ENCODE data around the gene NFIX.
A peak's percentile ranks its signal among the peaks of the same experiment; 100 is the strongest.

Gene NFIX

GRCh38 chr19:13022111-13022858, 27.0 kb downstream of the NFIX start:
- DNase-seq (ENCODE audit: low spot score): no peak

GRCh38 chr19:13022859-13023636, 27.8 kb downstream of the NFIX start:
- peak; percentile 97 for DNase-seq (ENCODE audit: low spot score)

GRCh38 chr19:13023656-13024055, 28.4 kb downstream of the NFIX start:
- DNase-seq (ENCODE audit: low spot score): no peak

- DNase-seq (ENCODE audit: low spot score): peak; percentile 54
These were observed 29.1 kb downstream of the NFIX start for GRCh38 chr19:13024126-13024950.

GRCh38 chr19:13024951-13025697, 29.8 kb downstream of the NFIX start:
- no peak for DNase-seq (ENCODE audit: low spot score)

GRCh38 chr19:13025819-13026456, 30.7 kb downstream of the NFIX start:
- peak; percentile 73 for DNase-seq (ENCODE audit: low spot score)

- peak; percentile 69 for DNase-seq (ENCODE audit: low spot score)
These were observed 31.4 kb downstream of the NFIX start for GRCh38 chr19:13026462-13027370.

- no peak for DNase-seq (ENCODE audit: low spot score)
These were observed 32.3 kb downstream of the NFIX start for GRCh38 chr19:13027557-13027956.

- DNase-seq (ENCODE audit: low spot score): no peak
These were observed 32.8 kb downstream of the NFIX start for GRCh38 chr19:13028027-13028426.

- DNase-seq (ENCODE audit: low spot score): no peak
These were observed 34.1 kb downstream of the NFIX start for GRCh38 chr19:13029301-13029880.

- DNase-seq (ENCODE audit: low spot score): peak; percentile 88
These were observed 34.6 kb downstream of the NFIX start for GRCh38 chr19:13029893-13030292.

GRCh38 chr19:13031917-13032623, 36.8 kb downstream of the NFIX start:
- peak; percentile 93 for DNase-seq (ENCODE audit: low spot score)

- no peak for DNase-seq (ENCODE audit: low spot score)
These were observed 37.6 kb downstream of the NFIX start for GRCh38 chr19:13032837-13033236.

- peak; percentile 83 for DNase-seq (ENCODE audit: low spot score)
These were observed 38.0 kb downstream of the NFIX start for GRCh38 chr19:13033244-13033643.

GRCh38 chr19:13033819-13034611, 38.7 kb downstream of the NFIX start:
- DNase-seq (ENCODE audit: low spot score): peak; percentile 83

GRCh38 chr19:13034636-13035035, 39.4 kb downstream of the NFIX start:
- no peak for DNase-seq (ENCODE audit: low spot score)

GRCh38 chr19:13035820-13036365, 40.6 kb downstream of the NFIX start:
- no peak for DNase-seq (ENCODE audit: low spot score)

- DNase-seq (ENCODE audit: low spot score): no peak
These were observed 41.2 kb downstream of the NFIX start for GRCh38 chr19:13036366-13036976.

All from globus pallidus (tissue), 1 donor.